Measurements from ENCODE around the gene LCE3A. TPM values are rescaled to one million over a fixed set of nuclear protein-coding genes. Genes with fewer than 3 reads are reported as not detected.

LCE3A gene
- total RNA-seq, 1 experiment from 2014 or later: not detected

DNA sequence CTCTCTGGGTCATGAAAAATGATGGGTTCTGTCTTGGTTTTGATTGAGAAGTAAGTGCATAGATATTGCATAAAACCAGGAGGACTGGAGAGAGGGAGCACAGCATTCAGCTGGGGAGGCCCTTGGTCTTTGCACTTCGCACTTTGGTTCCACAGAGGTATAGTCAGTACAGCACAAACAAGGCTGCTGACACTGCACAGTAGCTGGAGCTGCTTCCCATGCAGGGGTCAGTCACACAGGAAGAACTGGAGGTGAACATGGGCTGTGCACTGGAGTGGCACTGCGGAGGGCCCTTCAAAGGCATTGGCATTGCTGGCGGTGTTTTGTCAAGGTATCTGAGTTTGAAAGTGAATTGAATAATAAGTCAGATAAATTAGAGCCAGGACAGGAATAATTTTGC, 35.7 kb upstream of the LCE3A start:
- POLR2A ChIA-PET: no interaction called here
- intact Hi-C loops (cut with micrococcal nuclease): loop anchor here (10.0 kb wide), 2 partner anchors 164 to 376 kb away; partner anchors contain the start of gene SPRR1B
- TF ChIP-seq, protein P1, sequence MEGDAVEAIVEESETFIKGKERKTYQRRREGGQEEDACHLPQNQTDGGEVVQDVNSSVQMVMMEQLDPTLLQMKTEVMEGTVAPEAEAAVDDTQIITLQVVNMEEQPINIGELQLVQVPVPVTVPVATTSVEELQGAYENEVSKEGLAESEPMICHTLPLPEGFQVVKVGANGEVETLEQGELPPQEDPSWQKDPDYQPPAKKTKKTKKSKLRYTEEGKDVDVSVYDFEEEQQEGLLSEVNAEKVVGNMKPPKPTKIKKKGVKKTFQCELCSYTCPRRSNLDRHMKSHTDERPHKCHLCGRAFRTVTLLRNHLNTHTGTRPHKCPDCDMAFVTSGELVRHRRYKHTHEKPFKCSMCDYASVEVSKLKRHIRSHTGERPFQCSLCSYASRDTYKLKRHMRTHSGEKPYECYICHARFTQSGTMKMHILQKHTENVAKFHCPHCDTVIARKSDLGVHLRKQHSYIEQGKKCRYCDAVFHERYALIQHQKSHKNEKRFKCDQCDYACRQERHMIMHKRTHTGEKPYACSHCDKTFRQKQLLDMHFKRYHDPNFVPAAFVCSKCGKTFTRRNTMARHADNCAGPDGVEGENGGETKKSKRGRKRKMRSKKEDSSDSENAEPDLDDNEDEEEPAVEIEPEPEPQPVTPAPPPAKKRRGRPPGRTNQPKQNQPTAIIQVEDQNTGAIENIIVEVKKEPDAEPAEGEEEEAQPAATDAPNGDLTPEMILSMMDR (IDR thresholded peaks at IDR 0.05; ENCODE audit: unreplicated experiment): no peak
- no peak for DNase-seq (ENCODE audit: unreplicated experiment)
- CTCF ChIA-PET: interaction anchor here (1.2 to 14.4 kb wide), 6 partner anchors 18 to 562 kb away, joined by 3 to 253 read pairs (median 72); no protein-coding TSS in a partner anchor
- no peaks in the 10 kb centered on the region for H3K36me3 Mint-ChIP-seq (ENCODE audit: insufficient read depth, unreplicated experiment)
- H3K9me3 Mint-ChIP-seq (ENCODE audit: unreplicated experiment): no peaks in the 10 kb centered on the region
- BruUV-seq (replicated peaks): no TSS peak
- H3K27me3 Mint-ChIP-seq (ENCODE audit: insufficient read depth, unreplicated experiment): no peaks in the 10 kb centered on the region
- no peak overlapping the region for H3K4me3 Mint-ChIP-seq (ENCODE audit: unreplicated experiment)
- no peaks in the 10 kb centered on the region for H3K4me1 Mint-ChIP-seq (ENCODE audit: insufficient read depth, unreplicated experiment)
- no peak overlapping the region for H3K27ac Mint-ChIP-seq (ENCODE audit: low read depth, unreplicated experiment)

DNA sequence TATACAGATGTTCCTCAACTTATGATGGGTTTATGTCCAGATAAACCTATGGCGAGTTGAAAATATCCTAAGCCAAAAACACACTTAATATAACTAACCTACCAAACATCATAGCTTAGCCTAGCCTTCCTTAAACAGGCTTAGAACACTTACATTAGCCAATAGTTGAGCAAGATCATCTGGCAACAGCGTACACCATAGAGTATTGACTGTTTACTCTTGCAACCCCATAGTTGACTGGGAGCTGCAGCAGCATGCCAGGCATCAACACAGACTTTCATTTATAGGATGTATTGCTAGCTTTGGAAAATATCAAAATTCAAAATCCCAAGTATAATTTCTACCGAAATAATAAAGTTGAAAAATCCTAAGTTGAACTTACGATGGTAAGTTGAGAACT, 34.8 kb upstream of the LCE3A start:
- ChIA-PET POLR2A (interaction anchor here (0.6 to 1.6 kb wide), 3 partner anchors 20 to 100 kb away, joined by 3 to 5 read pairs (median 4); partner anchors contain the start of gene KPRP), CTCF (interaction anchor here (0.7 to 14.4 kb wide), 10 partner anchors 9 to 563 kb away, joined by 3 to 253 read pairs (median 4); no protein-coding TSS in a partner anchor)
- DNase-seq (ENCODE audit: unreplicated experiment): no peak
- Mint-ChIP-seq H3K27me3 (ENCODE audit: insufficient read depth, unreplicated experiment) (no peaks in the 10 kb centered on the region), H3K36me3 (ENCODE audit: insufficient read depth, unreplicated experiment) (no peaks in the 10 kb centered on the region), H3K4me3 (ENCODE audit: unreplicated experiment) (no peak overlapping the region), H3K4me1 (ENCODE audit: insufficient read depth, unreplicated experiment) (no peaks in the 10 kb centered on the region), H3K9me3 (ENCODE audit: unreplicated experiment) (no peaks in the 10 kb centered on the region), H3K27ac (ENCODE audit: low read depth, unreplicated experiment) (no peak overlapping the region)
- BruUV-seq (replicated peaks): no TSS peak
- intact Hi-C loops (cut with micrococcal nuclease): loop anchor here (10.0 kb wide), 2 partner anchors 163 to 377 kb away; partner anchors contain the start of gene SPRR1B
- TF ChIP-seq, protein P1 (IDR thresholded peaks at IDR 0.05; ENCODE audit: unreplicated experiment): no peak

DNA sequence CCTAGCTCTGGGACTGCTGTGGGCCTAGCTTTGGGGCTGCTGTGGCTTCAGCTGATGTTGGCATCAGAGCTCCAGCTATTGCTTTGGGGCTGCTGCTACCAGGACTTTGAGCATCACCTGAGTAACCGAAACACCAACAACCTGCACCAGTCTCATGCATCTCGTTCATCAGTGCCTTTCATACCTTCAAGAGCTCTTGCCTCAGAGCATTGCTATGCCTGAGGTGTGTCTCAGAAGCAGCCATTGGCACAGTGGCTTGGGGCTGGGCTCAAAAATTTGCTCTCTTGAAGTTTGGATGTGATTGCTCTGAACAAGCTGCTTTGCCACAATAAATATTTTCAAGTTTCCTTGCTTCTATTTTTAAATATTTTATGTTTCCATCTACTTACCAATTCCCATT, 33.6 kb upstream of the LCE3A start:
- Mint-ChIP-seq H3K9me3 (ENCODE audit: unreplicated experiment) (no peaks in the 10 kb centered on the region), H3K27me3 (ENCODE audit: insufficient read depth, unreplicated experiment) (no peaks in the 10 kb centered on the region), H3K36me3 (ENCODE audit: insufficient read depth, unreplicated experiment) (no peaks in the 10 kb centered on the region), H3K27ac (ENCODE audit: low read depth, unreplicated experiment) (no peak overlapping the region), H3K4me3 (ENCODE audit: unreplicated experiment) (no peak overlapping the region), H3K4me1 (ENCODE audit: insufficient read depth, unreplicated experiment) (no peaks in the 10 kb centered on the region)
- no peak for DNase-seq (ENCODE audit: unreplicated experiment)
- no TSS peak for BruUV-seq (replicated peaks)
- ChIA-PET POLR2A (interaction anchor here (0.5 to 1.6 kb wide), 5 partner anchors 21 to 214 kb away, joined by 3 to 5 read pairs (median 3); partner anchors contain the start of gene KPRP), CTCF (interaction anchor here (0.5 to 14.4 kb wide), 19 partner anchors 9 to 566 kb away, joined by 3 to 253 read pairs (median 4); partner anchors contain the start of genes KPRP and LCE2D)
- TF ChIP-seq, protein P1 (IDR thresholded peaks at IDR 0.05; ENCODE audit: unreplicated experiment): no peak
- intact Hi-C loops (cut with micrococcal nuclease): loop anchor here (10.0 kb wide), 2 partner anchors 162 to 378 kb away; partner anchors contain the start of gene SPRR1B

DNA sequence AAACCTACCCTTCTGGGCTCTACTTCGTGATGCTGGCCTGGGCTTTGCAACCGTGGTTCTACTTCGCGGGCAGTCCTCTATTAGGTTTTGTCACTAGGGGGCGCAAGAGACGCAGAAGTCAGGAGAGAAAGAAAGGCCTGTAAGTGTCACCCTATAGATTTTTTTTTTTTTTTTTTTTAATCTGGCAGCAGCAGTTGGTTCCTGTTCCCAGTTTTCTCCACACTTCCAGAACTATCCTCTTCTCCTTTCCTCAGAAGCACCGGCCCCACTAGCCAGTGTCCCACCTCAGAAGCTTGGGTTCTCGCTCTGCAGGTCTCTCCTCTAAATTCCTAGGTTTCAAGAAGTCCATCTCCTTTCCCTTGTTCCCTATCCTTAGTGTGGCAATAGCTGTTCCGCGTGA, 31.2 kb upstream of the LCE3A start:
- Mint-ChIP-seq H3K4me1 (ENCODE audit: insufficient read depth, unreplicated experiment) (no peaks in the 10 kb centered on the region), H3K36me3 (ENCODE audit: insufficient read depth, unreplicated experiment) (no peaks in the 10 kb centered on the region), H3K27ac (ENCODE audit: low read depth, unreplicated experiment) (no peak overlapping the region), H3K4me3 (ENCODE audit: unreplicated experiment) (no peak overlapping the region), H3K27me3 (ENCODE audit: insufficient read depth, unreplicated experiment) (no peaks in the 10 kb centered on the region), H3K9me3 (ENCODE audit: unreplicated experiment) (no peaks in the 10 kb centered on the region)
- intact Hi-C loops (cut with micrococcal nuclease): loop anchor here (1.0 to 10.0 kb wide), 8 partner anchors 81 to 569 kb away; partner anchors contain the start of gene SPRR1B
- ChIA-PET POLR2A (interaction anchor here (0.6 to 2.2 kb wide), 10 partner anchors 9 to 520 kb away, joined by 3 to 7 read pairs (median 4); no protein-coding TSS in a partner anchor), CTCF (interaction anchor here (0.6 to 14.4 kb wide), 100 partner anchors 11 to 999 kb away, joined by 3 to 253 read pairs (median 4); partner anchors contain the start of genes IVL, KPRP, LCE2D and LCE3A)
- DNase-seq (ENCODE audit: unreplicated experiment): peak; percentile 91
- TF ChIP-seq, protein P1 (IDR thresholded peaks at IDR 0.05; ENCODE audit: unreplicated experiment): peak; percentile 87
- BruUV-seq (replicated peaks): no TSS peak

Data from MCF 10A (cell line).